Thyroid gland (tissue), 4 donors: ENCODE measurements around the gene NOC3L. TPM values are rescaled to one million over a fixed set of nuclear protein-coding genes. Genes with fewer than 3 reads are reported as not detected.

Experiments
- DNase-seq, 2 donors: peaks; one replicate each; pipeline ENCODE4 v3.0.0-alpha.2; 2019
- H3K27ac ChIP-seq, 3 donors: fragments of 200-600 bp; sonication (generic); 1 replicate in 2 of 3; 2 replicates in 1 of 3; pipeline ENCODE4 v1.5.1; 2016 to 2019; ENCODE audit warnings: mild to moderate bottlenecking in 1 of 3, moderate library complexity in 1 of 3
- H3K27me3 ChIP-seq: fragments of 200-600 bp; sonication (generic); one replicate; pipeline ENCODE4 v1.5.1; 2019
- H3K36me3 ChIP-seq, 2 donors: fragments of 200-600 bp; sonication (generic); one replicate each; pipeline ENCODE4 v1.5.1; 2016 to 2019
- H3K4me1 ChIP-seq, 2 donors: fragments of 200-600 bp; sonication (generic); one replicate each; pipeline ENCODE4 v1.5.1; 2017 to 2019
- H3K4me3 ChIP-seq, 3 donors: fragments of 200-600 bp; sonication (generic); replicated peaks in 1 of 3; 1 replicate in 2 of 3; 2 replicates in 1 of 3; pipeline ENCODE4 v1.5.1; 2016; ENCODE audit warnings: mild to moderate bottlenecking in 1 of 3
- H3K9me3 ChIP-seq: fragments of 200-600 bp; sonication (generic); one replicate; pipeline ENCODE4 v1.5.1; 2017
- CTCF ChIP-seq, 6 experiments: fragments of 200-600 bp in 3 of 6; fragments of 450-650 bp in 3 of 6; sonication (generic) in 3 of 6; IDR thresholded peaks; one replicate each; pipeline ENCODE4 v1.5.1; 2016 to 2019; ENCODE audit warnings: antibody characterized with exemption in 6 of 6, mild to moderate bottlenecking in 2 of 6, inconsistent platforms in 1 of 6, moderate library complexity in 1 of 6
- POLR2A ChIP-seq, 2 donors: fragments of 450-650 bp; IDR thresholded peaks; one replicate each; pipeline ENCODE4 v1.6.1; 2017; ENCODE audit warnings: antibody characterized with exemption in 2 of 2, mild to moderate bottlenecking in 2 of 2, moderate library complexity in 1 of 2
- WGBS, 2 donors: methylation state at CpG; one replicate each; pipeline ENCODE4 v1.1.5; 2017; 5-methylcytosine and 5-hydroxymethylcytosine counted together
- intact Hi-C: fragments of 100-400 bp; cut with DNase I; formaldehyde crosslinking; loops from one replicate; pipeline ENCODE4 v1.15.1; 2023
- total RNA-seq, 4 donors: library from RNA; depleted of rRNA; stranded (reverse); fragments of >200 nt; gene quantifications; one replicate each; pipeline ENCODE4 v1.2.3, GENCODE V29; 2016

The NOC3L gene
- total RNA-seq, 4 donors from 2014 or later, result 18.9 to 35.6 (median 25.4) TPM

- Histone ChIP-seq H3K27me3 (no peaks in the 10 kb centered on the region), H3K9me3 (no peaks in the 10 kb centered on the region), H3K36me3 (peaks cover 4 to 7% of the 10 kb centered on the region in 2 donors), H3K4me3 (no peak overlapping the region), H3K4me1 (peaks cover 12 to 16% of the 10 kb centered on the region in 2 donors), H3K27ac (peak overlapping the region in 1 of 3 donors; percentile 47)
- TF ChIP-seq CTCF (IDR thresholded peaks at IDR 0.05) (no peak), POLR2A (IDR thresholded peaks at IDR 0.05) (no peak)
- DNase-seq, result peak; percentile 74 to 77
- WGBS, 2 donors, result 47 to 51% methylated on average over 4 of the region's 4 CpGs
- intact Hi-C loops, result loop anchor here (5.0 kb wide), 2 partner anchors 41 to 81 kb away; partner anchors contain the start of gene TBC1D12
These were observed 1.5 kb downstream of the NOC3L start for GRCh38 chr10:94361171-94361794.

- H3K4me1 ChIP-seq, result peaks cover 12 to 16% of the 10 kb centered on the region in 2 donors
- no peaks in the 10 kb centered on the region for H3K9me3 ChIP-seq
- H3K27me3 ChIP-seq, result no peaks in the 10 kb centered on the region
- no peak for DNase-seq
- intact Hi-C loops, result no loop called here
- TF ChIP-seq POLR2A (IDR thresholded peaks at IDR 0.05), result no peak
- no peak for TF ChIP-seq CTCF (IDR thresholded peaks at IDR 0.05)
- H3K27ac ChIP-seq, result no peak overlapping the region
- H3K4me3 ChIP-seq, result no peak overlapping the region
- 39 to 58% methylated on average over 2 of the region's 2 CpGs for WGBS, 2 donors
- H3K36me3 ChIP-seq, result peaks cover 7 to 12% of the 10 kb centered on the region in 2 donors
These were observed 4.3 kb downstream of the NOC3L start for GRCh38 chr10:94358480-94358879.

- H3K9me3 ChIP-seq, result no peaks in the 10 kb centered on the region
- H3K36me3 ChIP-seq, result peaks cover 7 to 12% of the 10 kb centered on the region in 2 donors
- 95 to 96% methylated on average over 3 of the region's 3 CpGs for WGBS, 2 donors
These were observed 5.5 kb downstream of the NOC3L start for GRCh38 chr10:94357193-94357592.

GRCh38 chr10:94355841-94356240, 6.9 kb downstream of the NOC3L start:
- intact Hi-C loops, result no loop called here

More at GRCh38 chr10:94357193-94357592, 5.5 kb downstream of the NOC3L start:
- peaks cover 12 to 16% of the 10 kb centered on the region in 2 donors for H3K4me1 ChIP-seq
- no peaks in the 10 kb centered on the region for H3K27me3 ChIP-seq
- no peak for TF ChIP-seq POLR2A (IDR thresholded peaks at IDR 0.05)
- no peak for TF ChIP-seq CTCF (IDR thresholded peaks at IDR 0.05)
- intact Hi-C loops, result no loop called here
- DNase-seq, result no peak
- no peak overlapping the region for H3K4me3 ChIP-seq
- H3K27ac ChIP-seq, result no peak overlapping the region

More at GRCh38 chr10:94355841-94356240, 6.9 kb downstream of the NOC3L start:
- Histone ChIP-seq H3K27ac (no peak overlapping the region), H3K36me3 (peaks cover 7 to 12% of the 10 kb centered on the region in 2 donors), H3K4me3 (no peak overlapping the region), H3K27me3 (no peaks in the 10 kb centered on the region), H3K4me1 (peaks cover 0 to 2% of the 10 kb centered on the region in 2 donors), H3K9me3 (no peaks in the 10 kb centered on the region)
- WGBS, 2 donors, result 97 to 98% methylated on average over 2 of the region's 2 CpGs
- no peak for DNase-seq
- TF ChIP-seq CTCF (IDR thresholded peaks at IDR 0.05) (no peak), POLR2A (IDR thresholded peaks at IDR 0.05) (no peak)
